Occipital lobe (tissue), 2 donors: ENCODE measurements around the gene CPVL. TPM values are rescaled to one million over a fixed set of nuclear protein-coding genes. Genes with fewer than 3 reads are reported as not detected.

Source experiments
- DNase-seq: peaks from one replicate; lab custom pipeline; 2025; lab: John Stamatoyannopoulos, UW
- total RNA-seq: library from RNA; depleted of rRNA; stranded (reverse); fragments of >200 nt; gene quantifications from one replicate; pipeline ENCODE4 v1.2.3, GENCODE V29; 2014

Gene CPVL
- total RNA-seq, 1 donor from 2014 or later: 69.9 TPM

DNA sequence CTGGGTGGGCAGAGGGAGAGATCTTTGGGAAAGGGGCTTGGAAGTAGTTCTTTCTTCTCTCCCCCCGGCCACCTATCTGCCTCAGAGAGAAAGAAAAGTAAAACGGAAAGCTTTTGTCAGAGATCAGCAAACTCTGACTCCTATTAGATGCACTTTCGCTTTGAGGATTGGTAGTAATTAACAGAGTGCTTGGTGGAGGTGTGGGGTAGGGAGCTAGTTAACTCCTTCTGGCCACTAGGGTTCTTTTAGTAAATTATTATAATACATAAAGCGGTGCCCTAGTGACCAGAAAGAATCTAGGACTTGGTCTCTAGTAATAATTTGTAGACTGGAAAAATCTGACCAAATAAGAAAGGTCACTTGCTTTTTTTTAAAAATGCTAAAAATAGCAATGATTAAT is 54.6 kb downstream of the CPVL start:
- no peak for DNase-seq

DNA sequence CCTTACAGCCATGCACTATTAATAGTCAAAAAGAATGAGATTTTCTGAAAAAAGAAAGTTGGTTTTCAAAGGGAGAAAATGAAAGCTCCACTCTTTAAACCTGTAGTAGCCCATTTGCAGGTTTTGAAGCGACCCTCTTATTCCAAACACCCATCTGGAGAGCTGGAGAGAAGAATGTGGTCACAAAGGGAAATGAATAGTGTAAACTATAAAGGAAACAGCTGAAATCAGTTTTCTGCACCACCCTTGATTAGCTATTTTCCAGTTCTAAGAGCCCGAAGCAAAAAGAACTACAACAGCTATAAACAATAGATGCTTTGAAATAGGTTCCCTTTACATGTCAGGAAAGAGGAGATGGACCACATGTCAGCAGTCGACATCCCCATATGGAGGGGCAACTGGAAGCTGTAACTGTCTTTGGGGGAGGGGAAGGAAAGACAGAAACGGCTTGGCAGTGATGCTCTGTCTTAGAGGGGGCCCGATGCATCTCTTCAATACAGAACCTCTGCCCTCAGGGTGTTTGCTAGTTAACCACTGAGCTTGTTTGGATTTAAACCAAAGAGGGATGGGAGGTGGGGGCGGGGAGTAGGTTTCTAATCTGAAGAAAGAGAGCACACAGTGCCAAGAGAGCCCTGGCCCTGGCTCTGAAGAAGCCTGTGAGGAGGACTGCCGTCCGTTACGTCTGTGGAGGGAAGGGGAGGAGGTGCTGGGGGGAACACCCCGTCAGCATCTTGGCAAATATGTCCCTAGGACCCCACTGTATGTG is 55.3 kb downstream of the CPVL start:
- DNase-seq: no peak

DNA sequence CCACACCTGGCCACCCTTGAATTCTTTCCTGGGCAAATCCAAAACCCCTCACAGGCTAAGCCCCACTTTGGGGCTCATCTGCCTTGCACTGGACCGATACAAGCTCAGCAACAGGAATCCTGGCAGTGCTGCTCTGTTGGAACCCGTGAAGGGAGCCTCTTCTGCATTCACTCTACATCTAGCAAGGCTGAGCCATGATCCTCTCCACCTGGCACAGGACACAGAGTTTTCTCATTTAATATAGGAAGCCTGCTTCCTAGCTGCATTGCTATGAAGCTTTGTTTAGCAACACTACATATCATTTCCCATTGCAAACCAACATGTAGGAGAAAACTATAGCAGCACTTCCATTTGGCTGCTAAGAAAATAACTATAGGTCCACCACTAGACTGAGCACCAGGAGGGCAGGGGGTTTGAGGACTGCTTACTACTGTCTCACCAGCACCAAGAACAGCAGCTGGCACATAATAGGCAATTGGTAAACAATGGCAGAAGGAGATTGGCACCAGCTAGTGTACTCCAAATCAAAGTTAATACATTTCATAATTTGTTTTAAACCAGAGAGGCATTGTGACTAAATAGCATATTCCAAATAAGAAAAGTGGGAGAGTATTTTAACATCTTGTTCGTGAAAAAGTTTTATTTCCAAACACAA is 56.1 kb downstream of the CPVL start:
- DNase-seq: no peak

DNA sequence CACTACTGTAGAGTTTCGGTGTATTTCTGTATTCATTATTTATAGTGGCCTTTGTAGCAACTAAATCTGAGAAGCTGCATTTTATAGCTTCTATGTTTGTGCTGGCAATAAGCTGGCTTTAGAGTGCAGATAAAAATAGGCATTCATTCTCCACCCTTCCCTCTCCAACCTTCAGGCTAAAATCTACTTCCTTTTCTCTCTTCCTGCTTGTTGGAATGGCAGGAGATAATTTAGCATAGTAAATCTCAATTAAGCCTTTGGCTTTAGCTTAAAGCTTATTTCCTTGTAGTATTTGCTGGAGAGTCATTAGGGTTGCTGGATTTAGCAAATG is 58.5 kb downstream of the CPVL start:
- DNase-seq: no peak

DNA sequence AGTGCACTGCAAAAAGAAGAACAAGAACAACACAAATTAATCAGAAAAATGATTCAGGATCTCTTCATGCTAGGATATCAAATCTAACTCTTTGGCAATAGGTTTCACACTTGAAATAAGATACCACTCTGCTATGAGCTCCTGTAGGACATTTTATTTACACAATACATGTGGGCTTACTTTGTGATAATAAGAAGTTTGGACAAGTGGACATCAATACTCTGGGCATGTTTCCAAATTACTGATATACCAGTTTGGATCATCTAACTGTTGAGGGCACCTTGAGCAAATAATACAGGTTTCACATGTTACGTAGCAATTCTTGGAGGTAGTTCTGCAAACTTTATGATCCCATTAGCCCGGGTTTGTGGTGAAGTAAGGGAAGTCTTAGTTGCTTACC is 59.8 kb downstream of the CPVL start:
- DNase-seq: no peak

DNA sequence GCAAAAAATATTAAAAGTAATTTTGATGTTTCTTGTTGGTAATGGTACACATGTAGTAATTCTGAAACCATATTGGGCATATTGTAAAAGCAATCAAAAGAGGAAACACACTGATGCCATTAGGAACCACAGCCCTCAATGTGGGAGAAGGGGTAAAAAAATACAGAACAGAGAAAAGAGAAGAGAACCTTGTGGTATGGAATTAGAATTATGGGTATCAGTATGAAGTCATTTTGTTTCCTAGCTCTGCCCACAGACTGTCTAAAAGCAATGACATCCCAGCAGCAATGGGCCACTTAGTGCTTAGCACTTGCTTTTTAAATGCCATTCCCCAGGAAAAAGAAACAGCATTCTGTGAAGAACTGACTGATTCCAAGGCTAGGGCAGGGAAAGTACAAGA is 61.5 kb downstream of the CPVL start:
- DNase-seq: no peak

DNA sequence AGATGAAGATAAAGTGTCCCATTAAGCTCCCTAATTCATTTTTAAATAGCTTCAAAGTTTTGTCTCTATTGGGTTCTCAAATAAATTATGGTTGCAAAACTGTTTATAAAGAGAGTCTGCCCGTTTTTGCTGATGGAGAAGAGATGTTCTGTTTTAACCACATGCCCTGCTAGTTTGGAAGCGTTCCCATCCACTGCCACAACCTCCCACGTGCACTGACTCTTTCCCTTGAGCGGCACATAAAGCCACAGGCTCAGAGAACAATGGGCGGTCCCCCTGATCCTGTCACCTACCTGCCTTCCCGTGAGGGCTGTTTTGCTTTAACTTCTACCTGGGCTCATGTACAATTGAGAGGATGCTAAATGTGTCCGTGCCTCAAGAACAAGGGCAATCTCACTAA is 65.5 kb downstream of the CPVL start:
- no peak for DNase-seq

DNA sequence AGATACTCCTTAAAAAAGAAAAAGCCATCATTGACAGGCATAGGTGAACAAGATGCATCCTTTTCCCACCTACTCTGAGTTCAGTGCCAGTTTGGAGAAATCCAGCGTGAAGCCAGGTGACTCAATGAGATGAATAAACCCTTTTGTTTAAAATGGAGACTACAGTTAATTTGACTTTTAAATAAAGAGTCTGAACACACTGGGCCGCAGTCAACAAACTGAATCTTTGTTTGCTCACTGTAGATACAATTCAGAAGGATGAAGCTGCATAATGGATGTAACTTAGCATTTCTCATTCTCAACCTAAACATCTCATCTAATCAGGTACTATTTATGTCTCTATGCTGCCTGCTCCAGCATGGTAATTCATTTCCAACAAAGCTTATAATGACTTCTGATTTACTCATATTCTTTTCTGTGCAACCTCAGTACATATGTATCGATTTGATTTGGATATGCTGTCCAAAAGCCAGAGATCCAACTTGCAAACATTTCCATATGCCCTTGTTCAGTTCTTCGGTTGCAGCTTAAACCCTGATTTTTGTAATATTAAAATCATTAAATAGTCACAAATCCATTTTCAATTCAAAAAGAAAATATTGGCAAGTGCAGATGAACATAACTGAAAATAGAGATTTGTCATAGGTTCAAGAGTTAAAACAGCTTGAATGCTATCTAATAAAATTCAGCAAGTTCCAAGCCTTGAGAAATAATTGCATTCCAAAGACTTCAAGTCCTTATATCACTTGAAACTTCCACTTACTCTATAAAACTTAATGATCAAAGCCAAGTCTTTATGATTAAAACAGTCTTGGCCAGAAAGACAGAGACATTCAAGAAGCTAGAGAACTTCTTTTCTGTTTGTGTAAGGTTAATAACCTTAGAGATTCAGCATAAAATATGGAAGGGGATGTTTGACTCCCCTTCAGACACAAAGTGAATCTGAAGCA is 67.8 kb downstream of the CPVL start:
- no peak for DNase-seq

DNA sequence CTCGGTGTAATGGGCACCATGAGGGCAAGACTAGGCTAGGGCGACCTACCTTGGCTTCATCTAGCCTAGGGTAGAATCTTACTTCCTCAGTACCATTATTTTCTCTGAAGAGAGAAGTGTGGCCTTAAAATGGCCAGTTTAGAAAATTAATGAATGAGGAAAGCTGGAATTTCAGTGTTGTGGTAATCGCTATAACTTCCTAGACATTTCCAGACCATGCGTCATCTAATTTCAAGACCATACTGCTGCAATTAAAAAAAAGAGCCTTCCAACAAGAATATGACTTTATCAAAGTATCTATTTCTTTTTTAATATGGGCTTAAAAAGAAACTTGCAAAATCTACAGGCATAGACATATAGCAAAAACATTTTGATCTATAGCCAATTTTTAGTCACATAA is 68.5 kb downstream of the CPVL start:
- no peak for DNase-seq

DNA sequence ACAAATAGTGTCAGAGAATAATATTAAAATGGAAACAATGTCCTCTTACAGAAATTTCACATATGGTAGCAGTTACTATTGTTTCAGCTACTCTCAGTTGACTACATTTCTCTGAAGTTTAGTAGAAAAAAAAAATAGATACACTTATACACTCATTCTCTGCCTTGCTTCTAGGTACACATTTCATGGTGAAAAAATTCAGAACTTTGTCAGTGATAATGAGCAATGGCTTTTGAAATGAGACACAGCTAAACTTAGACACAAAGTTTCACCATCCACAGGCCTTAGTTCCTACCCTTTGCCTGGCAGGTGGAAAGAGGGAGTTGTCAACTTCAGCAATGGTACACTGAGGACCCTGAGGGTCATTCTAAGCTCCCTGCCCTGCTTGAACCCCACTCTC is 69.2 kb downstream of the CPVL start:
- DNase-seq: no peak

DNA sequence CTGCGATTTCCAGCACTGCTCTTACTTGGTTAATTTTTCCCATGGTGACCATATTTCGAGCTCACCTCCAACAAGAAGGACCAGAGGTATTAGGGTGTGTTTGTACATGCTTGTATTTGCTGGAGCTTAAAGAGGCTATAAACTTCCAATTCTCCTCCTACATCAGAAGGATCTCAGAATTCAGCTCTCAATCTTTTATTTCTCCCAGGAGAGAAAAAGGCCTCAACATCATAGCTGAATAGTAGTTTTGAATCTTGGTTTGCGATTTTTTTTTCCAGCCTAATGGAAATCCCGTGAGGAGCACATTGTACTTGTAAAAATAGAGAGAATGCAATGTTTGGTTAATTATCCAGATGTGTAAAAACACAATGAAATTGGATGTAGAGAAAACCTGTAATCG is 69.7 kb downstream of the CPVL start:
- DNase-seq: no peak

DNA sequence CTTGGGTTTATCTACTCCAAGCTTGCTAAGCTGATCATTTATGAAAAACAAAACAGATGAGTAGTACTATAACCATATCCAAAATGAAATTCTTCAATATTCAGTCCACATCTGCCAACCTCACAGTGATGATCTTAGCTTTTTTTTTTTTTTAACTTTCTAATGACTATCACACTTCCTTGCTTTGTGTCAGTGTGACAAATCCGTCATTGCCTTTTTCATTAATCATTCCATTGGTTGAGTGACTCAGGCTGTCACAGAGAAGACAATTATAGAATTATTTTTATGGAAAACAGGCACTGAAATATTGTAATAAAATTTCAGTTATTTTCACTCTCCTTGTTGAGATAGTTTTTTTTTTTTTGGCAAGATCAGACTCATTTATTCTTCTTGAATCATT is 70.7 kb downstream of the CPVL start:
- no peak for DNase-seq

DNA sequence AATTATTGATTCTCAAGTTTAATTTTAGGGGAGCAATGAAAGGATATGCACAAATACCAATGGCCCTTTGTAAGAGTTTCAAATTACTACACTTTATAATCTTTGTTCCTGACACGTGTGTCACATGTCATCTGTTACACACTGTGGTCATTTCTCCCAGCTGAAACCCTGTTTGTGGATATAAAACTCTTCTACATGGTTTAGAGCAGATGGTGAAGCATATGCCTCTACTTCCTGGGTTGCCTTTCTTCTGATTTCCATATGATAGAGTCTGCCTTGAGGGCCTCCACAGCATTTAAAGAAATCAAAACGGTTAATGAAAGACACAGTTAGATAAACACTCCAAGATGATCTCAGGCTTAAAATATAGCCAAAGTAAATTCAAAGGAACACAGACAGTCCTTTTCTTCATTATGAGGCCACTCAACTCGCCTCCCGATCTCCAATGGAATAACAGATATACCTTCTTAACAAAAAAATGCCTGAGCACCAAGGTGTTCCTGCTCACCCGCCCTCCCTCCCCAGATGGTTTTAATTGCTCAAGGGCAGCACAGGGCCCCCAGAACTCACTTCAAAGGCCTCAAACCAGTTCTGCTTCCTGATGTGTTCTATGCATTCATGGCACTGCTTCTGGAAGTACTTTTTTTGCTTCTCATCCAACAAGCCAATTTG is 75.0 kb downstream of the CPVL start:
- DNase-seq: no peak

DNA sequence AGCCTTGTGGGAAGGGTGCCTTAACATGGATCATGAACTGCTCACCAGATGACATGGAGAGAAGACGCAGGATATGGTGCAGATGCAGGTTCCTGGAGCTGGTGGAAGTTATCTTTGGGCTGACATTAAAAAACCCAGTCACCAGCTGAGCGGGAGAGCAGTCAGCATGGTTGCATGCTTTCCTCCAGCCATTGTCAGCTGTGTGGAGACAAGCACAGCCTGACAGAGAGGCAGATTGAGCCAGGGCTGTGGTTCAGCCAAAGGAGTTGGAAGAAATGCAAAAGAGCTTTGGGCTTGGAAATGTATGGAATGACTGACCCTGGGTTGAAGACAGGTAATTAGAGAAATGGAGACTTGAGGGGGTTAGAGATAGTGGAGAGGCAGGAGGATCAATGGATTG is 79.7 kb downstream of the CPVL start:
- DNase-seq: no peak

DNA sequence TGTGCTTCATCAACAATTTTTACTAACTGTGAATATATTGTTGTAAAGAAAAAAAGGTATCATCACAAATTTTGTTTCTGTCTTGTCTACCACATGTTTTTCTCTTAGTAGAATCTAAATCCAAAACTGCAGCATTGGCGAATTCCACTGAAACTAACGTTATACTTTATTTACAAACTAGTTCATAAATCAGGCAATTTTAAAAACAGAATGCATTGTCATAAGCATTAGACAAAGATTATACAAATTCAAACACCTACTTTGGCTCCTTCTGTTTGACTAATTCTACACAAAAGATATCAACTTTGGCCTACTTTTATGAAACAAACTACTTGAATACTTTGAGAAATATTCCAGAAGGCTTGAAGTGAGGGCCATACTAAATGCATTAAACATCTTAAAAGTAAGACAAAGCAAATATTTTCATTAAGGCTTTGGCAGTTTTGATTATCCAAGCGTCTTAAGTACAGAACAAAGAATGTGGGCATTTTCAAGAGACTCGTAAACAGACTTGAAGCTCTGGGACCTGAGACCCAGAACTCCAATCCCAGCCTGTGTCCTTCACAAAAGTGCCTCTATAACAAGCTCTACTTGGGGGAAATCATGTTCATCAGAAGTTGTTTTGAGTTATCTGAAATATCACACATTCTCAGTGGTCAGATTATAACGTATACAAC is 81.0 kb downstream of the CPVL start:
- DNase-seq: no peak

DNA sequence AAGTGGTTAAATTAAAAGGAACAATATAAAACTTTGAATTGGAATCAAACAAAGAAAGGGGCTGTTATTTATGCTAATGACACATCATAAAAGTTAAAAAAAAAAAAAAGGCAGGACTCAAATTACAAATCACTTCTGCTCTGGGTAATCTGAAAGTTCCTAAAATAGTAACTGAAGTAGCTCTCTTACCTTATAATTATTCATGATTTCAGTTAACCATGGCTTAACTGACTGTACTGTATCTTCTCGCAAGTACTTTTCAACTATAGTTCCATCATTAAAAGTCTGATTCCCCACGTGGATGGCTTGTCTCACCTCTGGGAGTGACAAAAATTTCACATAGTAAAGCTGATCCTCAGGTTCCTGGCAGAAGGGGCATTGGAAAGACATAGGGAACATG is 82.5 kb downstream of the CPVL start:
- DNase-seq: no peak

DNA sequence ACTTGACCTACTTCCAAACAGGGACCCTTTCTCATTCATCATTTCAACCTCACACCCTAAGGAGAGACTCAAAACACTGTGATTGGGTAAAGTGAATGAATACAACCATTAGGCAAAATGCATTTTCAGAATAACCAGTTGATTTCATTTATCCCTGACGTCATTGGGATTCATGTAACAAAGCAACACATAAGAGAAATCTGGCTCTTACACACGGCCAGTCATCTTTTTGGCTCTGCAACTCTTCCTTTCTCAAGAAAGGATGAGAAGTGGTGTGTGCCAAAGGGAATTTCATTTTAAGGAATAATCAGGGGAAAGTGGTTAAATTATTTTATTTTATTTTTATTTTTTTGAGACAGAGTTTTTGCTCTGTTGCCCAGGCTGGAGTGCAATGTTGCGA is 83.1 kb downstream of the CPVL start:
- DNase-seq: no peak

DNA sequence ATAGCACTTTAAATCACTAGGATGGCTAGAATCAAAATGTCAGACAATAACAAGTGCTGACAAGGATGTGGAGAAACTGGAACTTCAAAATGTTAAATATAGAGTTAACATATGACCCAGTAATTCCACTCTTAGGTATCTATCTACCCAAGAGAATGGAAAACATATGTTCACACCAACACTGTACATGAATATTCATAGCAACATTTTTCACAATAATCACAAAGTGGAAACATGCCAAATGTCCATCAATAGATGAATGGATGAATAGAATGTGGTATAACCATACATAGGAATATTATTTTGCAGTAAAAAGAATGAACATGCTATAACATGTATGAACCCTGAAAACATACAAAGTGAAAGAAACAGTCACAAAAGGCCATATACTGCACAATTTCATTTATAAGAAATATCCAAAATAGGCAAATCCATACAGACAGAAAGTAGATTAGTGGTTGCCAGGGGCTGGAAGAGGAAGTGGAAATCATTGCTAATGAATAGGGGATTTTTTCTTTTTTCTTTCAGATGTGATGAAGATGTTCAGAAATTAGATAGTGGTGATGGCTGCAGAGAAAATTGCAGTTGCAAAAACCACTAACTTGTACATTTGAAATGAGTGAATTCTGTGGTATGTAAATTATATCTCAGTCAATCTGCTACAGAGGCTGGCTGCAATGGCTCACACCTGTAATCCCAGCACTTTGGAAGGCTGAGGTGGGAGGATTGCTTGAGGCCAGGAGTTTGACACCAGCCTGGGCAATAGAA is 93.0 kb downstream of the CPVL start:
- DNase-seq: no peak

DNA sequence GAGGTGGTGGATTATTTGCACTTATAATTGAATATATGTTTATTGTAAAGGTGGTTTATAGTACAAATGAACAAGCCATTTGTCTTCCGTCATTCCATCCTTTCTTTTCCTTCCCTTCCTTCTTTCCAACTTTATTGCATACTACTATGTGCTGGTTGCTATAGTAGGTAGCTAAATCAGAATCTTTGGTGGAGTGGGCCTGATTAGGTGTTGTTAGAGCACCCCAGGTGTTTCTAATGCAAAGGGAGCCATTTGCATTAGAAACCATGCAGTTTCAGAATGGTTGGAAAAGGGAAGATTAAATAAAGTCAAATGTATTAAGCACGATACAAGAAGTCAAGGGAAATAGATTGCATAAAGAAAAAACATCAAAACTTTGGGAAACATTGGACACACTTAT is 99.4 kb downstream of the CPVL start:
- DNase-seq: no peak

DNA sequence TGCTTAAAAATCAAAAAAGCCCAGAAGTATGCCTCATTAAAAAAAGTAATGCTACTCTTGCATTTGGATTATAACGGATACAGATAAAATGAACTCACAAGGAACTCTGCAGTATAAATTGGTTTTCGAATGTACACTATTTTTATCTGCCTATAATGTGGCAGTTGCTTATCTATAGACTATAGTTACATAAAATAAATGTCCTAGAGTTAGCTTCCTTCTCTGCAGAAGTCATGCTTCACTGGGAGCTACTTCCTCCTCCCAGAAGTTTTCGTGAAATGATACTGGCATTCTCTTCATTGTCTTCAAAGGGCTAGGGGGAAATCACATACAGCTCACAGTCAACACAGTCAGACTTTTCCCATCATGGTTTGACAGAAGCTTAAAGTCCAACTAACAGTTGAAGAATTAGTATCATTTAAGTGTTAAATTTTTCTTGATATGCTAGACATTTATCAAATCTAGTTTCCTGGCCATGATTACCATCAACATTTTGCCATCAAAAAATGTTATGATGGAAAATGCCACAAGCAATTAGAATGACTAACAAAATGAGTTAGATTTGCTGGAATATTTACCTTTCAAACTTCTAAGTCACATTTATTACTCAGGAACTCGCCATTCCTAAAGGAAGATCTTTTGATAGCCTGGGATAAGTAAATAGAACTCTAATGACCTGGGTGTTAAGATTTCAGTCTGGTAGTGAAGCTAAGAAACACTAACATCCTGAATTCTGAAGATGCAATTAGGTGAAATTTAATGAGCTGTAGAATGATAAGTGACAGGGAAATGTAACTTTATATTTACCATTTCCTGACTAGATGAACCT is 100.9 kb downstream of the CPVL start:
- no peak for DNase-seq
